OCI-LY7 (cell line): Measurements from ENCODE around the gene ANO9. TPM values are rescaled to one million over a fixed set of nuclear protein-coding genes. Genes with fewer than 3 reads are reported as not detected.

Source experiments
- BruUV-seq: library from RNA; stranded (reverse); fragments of 400-500 nt; replicated peaks from 2 replicates; lab custom pipeline; 2021; lab: Mats Ljungman, UMichigan
- CTCF ChIA-PET: fragments of 300-600 bp; sonication (Branson Sonifier 250); formaldehyde crosslinking; loops from one replicate; lab custom pipeline; 2022; ENCODE audit warnings: antibody characterized with exemption; ENCODE audit not compliant: unreplicated experiment; lab: Charles Lee
- POLR2A ChIA-PET: fragments of 300-600 bp; sonication (Branson Sonifier 250); formaldehyde crosslinking; loops from one replicate; lab custom pipeline; 2022; ENCODE audit warnings: antibody characterized with exemption; lab: Charles Lee
- DNase-seq: peaks from one replicate; pipeline ENCODE4 v3.0.0-alpha.2; 2015; ENCODE audit warnings: low spot score
- H2AFZ ChIP-seq: fragments of 200-600 bp; sonication (generic), shearing (Covaris generic); 2 replicates; pipeline ENCODE4 v1.6.1; 2014; ENCODE audit warnings: mild to moderate bottlenecking, antibody characterized with exemption, low read length, moderate library complexity
- H3K27ac ChIP-seq: fragments of 200-600 bp; sonication (generic); 2 replicates; pipeline ENCODE4 v1.5.1; 2014; ENCODE audit warnings: mixed run types, low read depth, mild to moderate bottlenecking, moderate library complexity, low read length, inconsistent platforms; ENCODE audit not compliant: poor library complexity, severe bottlenecking
- H3K36me3 ChIP-seq: fragments of 200-600 bp; sonication (generic); 2 replicates; pipeline ENCODE4 v1.6.1; 2014; ENCODE audit warnings: mild to moderate bottlenecking, antibody characterized with exemption, low read length, moderate library complexity, mixed read lengths; ENCODE audit not compliant: insufficient read depth
- H3K4me1 ChIP-seq: fragments of 200-600 bp; sonication (generic); 2 replicates; pipeline ENCODE4 v1.5.1; 2014; ENCODE audit warnings: mild to moderate bottlenecking, low read length; ENCODE audit not compliant: insufficient read depth, poor library complexity, severe bottlenecking
- H3K4me2 ChIP-seq: fragments of 200-600 bp; sonication (generic); 2 replicates; pipeline ENCODE4 v1.6.1; 2014; ENCODE audit warnings: mild to moderate bottlenecking, low read length
- H3K4me3 ChIP-seq: fragments of 200-600 bp; sonication (generic); 2 replicates; pipeline ENCODE4 v1.5.1; 2014; ENCODE audit warnings: mild to moderate bottlenecking, low read depth, low read length; ENCODE audit not compliant: poor library complexity, severe bottlenecking
- H3K79me2 ChIP-seq: fragments of 200-600 bp; sonication (generic); 2 replicates; pipeline ENCODE4 v1.6.1; 2016; ENCODE audit warnings: low read depth, mild to moderate bottlenecking, low read length, moderate library complexity, mixed read lengths; ENCODE audit not compliant: insufficient read depth
- H3K9me2 ChIP-seq: fragments of 200-600 bp; sonication (generic); 2 replicates; pipeline ENCODE4 v1.6.1; 2016; ENCODE audit warnings: mild to moderate bottlenecking, low read length, mixed read lengths; ENCODE audit not compliant: insufficient read depth
- H3K9me3 ChIP-seq: fragments of 200-600 bp; sonication (generic); 2 replicates; pipeline ENCODE4 v1.6.1; 2014; ENCODE audit warnings: mild to moderate bottlenecking, mixed run types, low read length, mixed read lengths
- H4K20me1 ChIP-seq: fragments of 200-600 bp; sonication (generic); 2 replicates; pipeline ENCODE4 v1.6.1; 2014; ENCODE audit warnings: mild to moderate bottlenecking, antibody characterized with exemption, low read length, moderate library complexity, mixed read lengths; ENCODE audit not compliant: insufficient read depth
- CTCF ChIP-seq: fragments of 200-600 bp; sonication (generic); conservative IDR thresholded peaks from 2 replicates; pipeline ENCODE4 v1.5.1; 2014; ENCODE audit warnings: mild to moderate bottlenecking, antibody characterized with exemption, low read length, moderate library complexity, mixed read lengths
- EZH2phosphoT487 ChIP-seq: fragments of 200-600 bp; sonication (generic); IDR thresholded peaks from 2 replicates; pipeline ENCODE4 v1.6.1; 2018; ENCODE audit warnings: low read depth, borderline replicate concordance, mild to moderate bottlenecking, mixed run types, antibody characterized with exemption, low read length, moderate library complexity, mixed read lengths
- intact Hi-C: fragments of 100-400 bp; cut with micrococcal nuclease; formaldehyde crosslinking; loops from one replicate; pipeline ENCODE4 v1.10.0; 2022; ENCODE audit not compliant: unreplicated experiment
- total RNA-seq, 2 experiments: library from RNA; depleted of rRNA in 1 of 2; stranded (reverse); fragments of >200 nt in 1 of 2; shearing (Covaris generic) in 1 of 2; gene quantifications; 2 replicates each; pipeline ENCODE4 v1.2.3, GENCODE V29; 2014 to 2022

The ANO9 gene
- total RNA-seq, 2 experiments from 2014 or later, result 25.7 to 27.6 TPM

- Histone ChIP-seq H3K27ac (no peak overlapping the region), H3K4me2 (no peak overlapping the region), H3K9me3 (no peaks in the 10 kb centered on the region), H3K9me2 (no peaks in the 10 kb centered on the region), H3K4me1 (no peaks in the 10 kb centered on the region), H2AFZ (no peak overlapping the region), H4K20me1 (no peaks in the 10 kb centered on the region), H3K79me2 (no peaks in the 10 kb centered on the region), H3K36me3 (no peaks in the 10 kb centered on the region), H3K4me3 (no peak overlapping the region)
- DNase-seq, result no peak
- TF ChIP-seq CTCF, result no peak
- TF ChIP-seq EZH2phosphoT487, result no peak
- no TSS peak for BruUV-seq
- intact Hi-C loops, result no loop called here
- CTCF ChIA-PET, result no interaction called here
- POLR2A ChIA-PET, result no interaction called here
These were observed 34.1 kb upstream of the ANO9 start for GRCh38 chr11:475941-476340.

GRCh38 chr11:474914-475506 lies 33.2 kb upstream of the ANO9 start:
- no peaks in the 10 kb centered on the region for H3K4me1 ChIP-seq
- no peak overlapping the region for H2AFZ ChIP-seq
- H3K9me3 ChIP-seq, result no peaks in the 10 kb centered on the region
- no peaks in the 10 kb centered on the region for H3K36me3 ChIP-seq
- no peaks in the 10 kb centered on the region for H3K79me2 ChIP-seq
- CTCF ChIA-PET, result no interaction called here
- no peaks in the 10 kb centered on the region for H3K9me2 ChIP-seq
- POLR2A ChIA-PET, result no interaction called here
- H3K27ac ChIP-seq, result no peak overlapping the region
- no peaks in the 10 kb centered on the region for H4K20me1 ChIP-seq
- no peak overlapping the region for H3K4me2 ChIP-seq
- no TSS peak for BruUV-seq
- no peak for DNase-seq
- no peak overlapping the region for H3K4me3 ChIP-seq
- TF ChIP-seq EZH2phosphoT487 (no peak), CTCF (no peak)
- intact Hi-C loops, result no loop called here

GRCh38 chr11:473962-474785 lies 32.4 kb upstream of the ANO9 start:
- TF ChIP-seq CTCF, result no peak
- no peak for TF ChIP-seq EZH2phosphoT487

More at GRCh38 chr11:473962-474785, 32.4 kb upstream of the ANO9 start:
- no peaks in the 10 kb centered on the region for H4K20me1 ChIP-seq
- ChIA-PET CTCF (no interaction called here), POLR2A (no interaction called here)
- H3K79me2 ChIP-seq, result no peaks in the 10 kb centered on the region
- no peak overlapping the region for H3K4me2 ChIP-seq
- H3K27ac ChIP-seq, result no peak overlapping the region
- H3K9me3 ChIP-seq, result no peaks in the 10 kb centered on the region
- no peaks in the 10 kb centered on the region for H3K4me1 ChIP-seq
- DNase-seq, result no peak
- H3K9me2 ChIP-seq, result no peaks in the 10 kb centered on the region
- intact Hi-C loops, result no loop called here
- H3K36me3 ChIP-seq, result no peaks in the 10 kb centered on the region
- no TSS peak for BruUV-seq
- no peak overlapping the region for H3K4me3 ChIP-seq
- no peak overlapping the region for H2AFZ ChIP-seq
